Neural progenitor cell (in vitro differentiated cells): ENCODE results near the gene LGI4.
"Not testable (repeated sequence)": the region's sequence is repeated elsewhere in the genome, so short reads cannot be mapped to it uniquely, and the experiment has no call there.

Experiments
- CTCF ChIP-seq: fragments of 200-600 bp; sonication (generic); IDR thresholded peaks from 2 replicates; pipeline ENCODE4 v1.5.1; 2017; ENCODE audit warnings: antibody characterized with exemption, mild to moderate bottlenecking
- EZH2phosphoT487 ChIP-seq: fragments of 200-600 bp; sonication (generic); IDR thresholded peaks from 2 replicates; pipeline ENCODE4 v1.6.1; 2017; ENCODE audit warnings: antibody characterized with exemption

- not testable (repeated sequence) for TF ChIP-seq EZH2phosphoT487, CTCF
Observed at GRCh38 chr19:35153129-35153522, 18.3 kb upstream of the LGI4 start.
